ENCODE results near the gene TSPAN7. TPM values are rescaled to one million over a fixed set of nuclear protein-coding genes. Genes with fewer than 3 reads are reported as not detected.

TSPAN7 gene
- total and polyA plus RNA-seq, 2 donors (not counting 3 experiments of a cell fraction or from before 2014, with no cell fraction given), result 3.2 to 5.2 TPM

- Histone ChIP-seq H3K79me2 (ENCODE audit: control insufficient read depth, insufficient read depth, low read length) (no peaks in the 10 kb centered on the region), H3K27ac (ENCODE audit: insufficient read depth, low read depth, low read length) (no peak overlapping the region), H3K36me3 (ENCODE audit: control insufficient read depth in 2 of 2, extremely low read depth in 1 of 2, insufficient read depth in 2 of 2, low read length in 2 of 2) (no peaks in the 10 kb centered on the region), H4K20me1 (replicated peaks; ENCODE audit: control insufficient read depth, extremely low read depth, insufficient read depth, low read length) (no peaks in the 10 kb centered on the region), H3K4me1 (ENCODE audit: control insufficient read depth, extremely low read depth, insufficient read depth, low read length) (no peaks in the 10 kb centered on the region), H3K9ac (replicated peaks; ENCODE audit: extremely low read depth, insufficient read depth, low read length) (no peak overlapping the region), H3K4me2 (ENCODE audit: insufficient read depth, low read length) (no peak overlapping the region), H3K4me3 (replicated peaks in 1 of 3; ENCODE audit: insufficient read depth in 1 of 3, low read depth in 1 of 3, low read length in 3 of 3) (no peak overlapping the region), H3K27me3 (ENCODE audit: control insufficient read depth in 2 of 2, insufficient read depth in 2 of 2, low read length in 2 of 2) (no peaks in the 10 kb centered on the region), H3K9me3 (replicated peaks; ENCODE audit: control insufficient read depth, insufficient read depth, low read length) (no peaks in the 10 kb centered on the region), H3K9me1 (replicated peaks; ENCODE audit: control insufficient read depth, extremely low read depth, insufficient read depth, low read length) (no peaks in the 10 kb centered on the region), H2AFZ (ENCODE audit: low read depth, low read length) (no peak overlapping the region)
- intact Hi-C loops (cut with micrococcal nuclease), result no loop called here
- POLR2A ChIA-PET, result no interaction called here
- dilution Hi-C loops (cut with MboI; ENCODE audit: extremely low pct_ligation_motif_present, low sequenced_read_pairs), result no loop called here
- TF ChIP-seq, protein P1, sequence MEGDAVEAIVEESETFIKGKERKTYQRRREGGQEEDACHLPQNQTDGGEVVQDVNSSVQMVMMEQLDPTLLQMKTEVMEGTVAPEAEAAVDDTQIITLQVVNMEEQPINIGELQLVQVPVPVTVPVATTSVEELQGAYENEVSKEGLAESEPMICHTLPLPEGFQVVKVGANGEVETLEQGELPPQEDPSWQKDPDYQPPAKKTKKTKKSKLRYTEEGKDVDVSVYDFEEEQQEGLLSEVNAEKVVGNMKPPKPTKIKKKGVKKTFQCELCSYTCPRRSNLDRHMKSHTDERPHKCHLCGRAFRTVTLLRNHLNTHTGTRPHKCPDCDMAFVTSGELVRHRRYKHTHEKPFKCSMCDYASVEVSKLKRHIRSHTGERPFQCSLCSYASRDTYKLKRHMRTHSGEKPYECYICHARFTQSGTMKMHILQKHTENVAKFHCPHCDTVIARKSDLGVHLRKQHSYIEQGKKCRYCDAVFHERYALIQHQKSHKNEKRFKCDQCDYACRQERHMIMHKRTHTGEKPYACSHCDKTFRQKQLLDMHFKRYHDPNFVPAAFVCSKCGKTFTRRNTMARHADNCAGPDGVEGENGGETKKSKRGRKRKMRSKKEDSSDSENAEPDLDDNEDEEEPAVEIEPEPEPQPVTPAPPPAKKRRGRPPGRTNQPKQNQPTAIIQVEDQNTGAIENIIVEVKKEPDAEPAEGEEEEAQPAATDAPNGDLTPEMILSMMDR (IDR thresholded peaks at IDR 0.05; ENCODE audit: extremely low read depth in 1 of 2, insufficient read depth in 1 of 2, low read depth in 1 of 2, low read length in 2 of 2), result no peak
- TF ChIP-seq JUN (IDR thresholded peaks at IDR 0.05; ENCODE audit: borderline replicate concordance, insufficient read depth, insufficient read length, low read depth) (no peak), MYC (IDR thresholded peaks at IDR 0.05; ENCODE audit: low read depth, low read length) (no peak), EZH2 (IDR thresholded peaks at IDR 0.05; ENCODE audit: borderline replicate concordance, low read depth, low read length, severe bottlenecking) (no peak), POLR2A (IDR thresholded peaks at IDR 0.05; ENCODE audit: low read depth, low read length) (no peak)
- TF ChIP-seq, protein P2, sequence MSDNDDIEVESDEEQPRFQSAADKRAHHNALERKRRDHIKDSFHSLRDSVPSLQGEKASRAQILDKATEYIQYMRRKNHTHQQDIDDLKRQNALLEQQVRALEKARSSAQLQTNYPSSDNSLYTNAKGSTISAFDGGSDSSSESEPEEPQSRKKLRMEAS (IDR thresholded peaks at IDR 0.05; ENCODE audit: insufficient read depth, insufficient read length), result no peak
- no TSS peak for BruUV-seq (replicated peaks)
- no peak for DNase-seq (ENCODE audit: low read depth, low spot score)
- no peak for FAIRE-seq
- CTCF ChIA-PET, result no interaction called here
These were observed 16.8 kb downstream of the TSPAN7 start for GRCh38 chrX:38578167-38578566.

- Histone ChIP-seq H3K79me2 (ENCODE audit: control insufficient read depth, insufficient read depth, low read length) (no peaks in the 10 kb centered on the region), H3K9me1 (replicated peaks; ENCODE audit: control insufficient read depth, extremely low read depth, insufficient read depth, low read length) (no peaks in the 10 kb centered on the region), H3K4me2 (ENCODE audit: insufficient read depth, low read length) (no peak overlapping the region), H2AFZ (ENCODE audit: low read depth, low read length) (no peak overlapping the region), H4K20me1 (replicated peaks; ENCODE audit: control insufficient read depth, extremely low read depth, insufficient read depth, low read length) (no peaks in the 10 kb centered on the region), H3K36me3 (ENCODE audit: control insufficient read depth in 2 of 2, extremely low read depth in 1 of 2, insufficient read depth in 2 of 2, low read length in 2 of 2) (no peaks in the 10 kb centered on the region), H3K9me3 (replicated peaks; ENCODE audit: control insufficient read depth, insufficient read depth, low read length) (no peaks in the 10 kb centered on the region), H3K27me3 (ENCODE audit: control insufficient read depth in 2 of 2, insufficient read depth in 2 of 2, low read length in 2 of 2) (no peaks in the 10 kb centered on the region), H3K9ac (replicated peaks; ENCODE audit: extremely low read depth, insufficient read depth, low read length) (no peak overlapping the region), H3K4me1 (ENCODE audit: control insufficient read depth, extremely low read depth, insufficient read depth, low read length) (no peaks in the 10 kb centered on the region), H3K4me3 (replicated peaks in 1 of 3; ENCODE audit: insufficient read depth in 1 of 3, low read depth in 1 of 3, low read length in 3 of 3) (no peak overlapping the region), H3K27ac (ENCODE audit: insufficient read depth, low read depth, low read length) (no peak overlapping the region)
- no peak for TF ChIP-seq POLR2AphosphoS5 (IDR thresholded peaks at IDR 0.05; ENCODE audit: insufficient read depth, low read depth, low read length)
- TF ChIP-seq, protein P2 (IDR thresholded peaks at IDR 0.05; ENCODE audit: insufficient read depth, insufficient read length), result no peak
- no peak for TF ChIP-seq FOS (IDR thresholded peaks at IDR 0.05; ENCODE audit: borderline replicate concordance, insufficient read depth, low read length)
- no peak for TF ChIP-seq JUN (IDR thresholded peaks at IDR 0.05; ENCODE audit: borderline replicate concordance, insufficient read depth, insufficient read length, low read depth)
- TF ChIP-seq POLR2A (IDR thresholded peaks at IDR 0.05; ENCODE audit: low read depth, low read length), result no peak
- no peak for TF ChIP-seq GATA2 (IDR thresholded peaks at IDR 0.05; ENCODE audit: insufficient read depth, insufficient read length, low read depth, low read length)
- no peak for TF ChIP-seq MYC (IDR thresholded peaks at IDR 0.05; ENCODE audit: low read depth, low read length)
- no peak for TF ChIP-seq EZH2 (IDR thresholded peaks at IDR 0.05; ENCODE audit: borderline replicate concordance, low read depth, low read length, severe bottlenecking)
- TF ChIP-seq, protein P1 (IDR thresholded peaks at IDR 0.05; ENCODE audit: extremely low read depth in 1 of 2, insufficient read depth in 1 of 2, low read depth in 1 of 2, low read length in 2 of 2), result no peak
- ChIA-PET CTCF (no interaction called here), POLR2A (no interaction called here)
- no TSS peak for BruUV-seq (replicated peaks)
- intact Hi-C loops (cut with micrococcal nuclease) (no loop called here), dilution Hi-C loops (cut with MboI; ENCODE audit: extremely low pct_ligation_motif_present, low sequenced_read_pairs) (no loop called here)
- DNase-seq (ENCODE audit: low read depth, low spot score), result no peak
- no peak for FAIRE-seq
These were observed 21.8 kb downstream of the TSPAN7 start for GRCh38 chrX:38583181-38583580.
